Keratinocyte (primary cell): ENCODE results near the gene MAP3K1. TPM values are rescaled to one million over a fixed set of nuclear protein-coding genes. Genes with fewer than 3 reads are reported as not detected.

Source experiments
- DNase-seq: peaks from one replicate; pipeline ENCODE4 v3.0.0-alpha.2; 2011; ENCODE audit warnings: low read depth, missing footprints, low spot score
- FAIRE-seq: peaks from 2 replicates; lab custom pipeline; 2011; peaks lifted over from hg19 to GRCh38; lab: Jason Lieb, UNC
- H2AFZ ChIP-seq: 2 replicates; pipeline ENCODE4 v1.6.0; 2012; ENCODE audit warnings: low read length, control low read depth, inconsistent platforms; ENCODE audit not compliant: control insufficient read depth
- H3K27ac ChIP-seq: 2 replicates; pipeline ENCODE4 v1.5.1; 2011; ENCODE audit warnings: low read length; ENCODE audit not compliant: control insufficient read depth, insufficient read depth
- H3K27me3 ChIP-seq: 3 replicates; pipeline ENCODE4 v1.6.0; 2011; ENCODE audit warnings: low read length; ENCODE audit not compliant: control insufficient read depth, insufficient read depth; ENCODE audit errors: extremely low read depth
- H3K36me3 ChIP-seq, 2 experiments: 2 replicates in 1 of 2; 3 replicates in 1 of 2; pipeline ENCODE4 v1.5.1; 2011; ENCODE audit warnings: low read length in 2 of 2, mild to moderate bottlenecking in 1 of 2; ENCODE audit not compliant: control insufficient read depth in 2 of 2, insufficient read depth in 2 of 2; ENCODE audit errors: extremely low read depth in 1 of 2
- H3K4me1 ChIP-seq: 3 replicates; pipeline ENCODE4 v1.5.1; 2011; ENCODE audit warnings: low read length; ENCODE audit not compliant: control insufficient read depth, insufficient read depth; ENCODE audit errors: extremely low read depth
- H3K4me2 ChIP-seq: 3 replicates; pipeline ENCODE4 v1.6.0; 2011; ENCODE audit warnings: low read depth, low read length; ENCODE audit not compliant: control insufficient read depth, insufficient read depth; ENCODE audit errors: extremely low read depth
- H3K4me3 ChIP-seq, 3 experiments: fragments of 200-600 bp in 1 of 3; sonication (generic) in 1 of 3; 2 replicates in 2 of 3; 3 replicates in 1 of 3; pipeline ENCODE4 v1.5.1; 2011 to 2016; ENCODE audit warnings: low read length in 3 of 3, mild to moderate bottlenecking in 3 of 3, control low read depth in 2 of 3, inconsistent platforms in 1 of 3, low read depth in 1 of 3, mixed read lengths in 1 of 3, mixed run types in 1 of 3, moderate library complexity in 1 of 3; ENCODE audit not compliant: control insufficient read depth in 2 of 3, insufficient read depth in 2 of 3; ENCODE audit errors: extremely low read depth in 1 of 3
- H3K79me2 ChIP-seq: 2 replicates; pipeline ENCODE4 v1.6.0; 2012; ENCODE audit warnings: low read length; ENCODE audit not compliant: control insufficient read depth, insufficient read depth
- H3K9ac ChIP-seq: 3 replicates; pipeline ENCODE4 v1.6.0; 2011; ENCODE audit warnings: low read length; ENCODE audit not compliant: control insufficient read depth, insufficient read depth; ENCODE audit errors: extremely low read depth
- H3K9me1 ChIP-seq: 3 replicates; pipeline ENCODE4 v1.6.0; 2011; ENCODE audit warnings: low read length; ENCODE audit not compliant: control insufficient read depth, insufficient read depth; ENCODE audit errors: extremely low read depth
- H3K9me3 ChIP-seq: 2 replicates; pipeline ENCODE4 v1.5.1; 2012; ENCODE audit warnings: low read depth, low read length; ENCODE audit not compliant: control insufficient read depth
- H4K20me1 ChIP-seq: 3 replicates; pipeline ENCODE4 v1.6.0; 2011; ENCODE audit warnings: low read length; ENCODE audit not compliant: control insufficient read depth, insufficient read depth; ENCODE audit errors: extremely low read depth
- CTCF ChIP-seq, 3 experiments: IDR thresholded peaks in 1 of 3; conservative IDR thresholded peaks in 1 of 3; optimal IDR thresholded peaks in 1 of 3; 2 replicates in 2 of 3; 3 replicates in 1 of 3; pipeline versions ENCODE3 to v1.5.1; 2011; ENCODE audit warnings: low read length in 3 of 3, mild to moderate bottlenecking in 3 of 3, moderate library complexity in 2 of 3, control low read depth in 1 of 3, inconsistent platforms in 1 of 3; ENCODE audit not compliant: insufficient read depth in 2 of 3; ENCODE audit errors: extremely low read depth in 1 of 3
- EZH2 ChIP-seq: IDR thresholded peaks from one replicate; pipeline ENCODE4 v1.6.1; 2012; ENCODE audit warnings: inconsistent platforms, mild to moderate bottlenecking, low read length, moderate library complexity
- dilution Hi-C: fragments of 300-500 bp; cut with MboI; formaldehyde crosslinking; loops from one replicate; pipeline ENCODE4 v1.7.0; 2020; ENCODE audit warnings: low sequenced_read_pairs; ENCODE audit not compliant: extremely low pct_ligation_motif_present
- polyA plus RNA-seq, 5 experiments: library from polyadenylated mRNA; depleted of rRNA in 3 of 5; stranded (reverse) in 3 of 5; stranded (forward) in 1 of 5; unstranded in 1 of 5; fragments of >200 nt; gene quantifications; 1 replicate in 1 of 5; 2 replicates in 3 of 5; 3 replicates in 1 of 5; pipeline versions ENCODE4 v1.2.1 to v1.2.3, GENCODE V29; 2011 to 2012; ENCODE audit warnings: missing spikeins in 2 of 5, low read depth in 1 of 5, low replicate concordance in 1 of 5

The MAP3K1 gene
- polyA plus RNA-seq, 1 donor (not counting 4 experiments of a cell fraction or from before 2014, with no cell fraction given): 8.0 TPM

GRCh38 chr5:56840597-56840996 lies 25.2 kb downstream of the MAP3K1 start:
- TF ChIP-seq EZH2: no peak
- no peak for TF ChIP-seq CTCF (optimal IDR thresholded peaks at IDR 0.05 in 1 of 3, IDR thresholded peaks at IDR 0.05 in 1 of 3, conservative IDR thresholded peaks at IDR 0.05 in 1 of 3; ENCODE audit: extremely low read depth in 1 of 3, insufficient read depth in 2 of 3, low read length in 3 of 3)
- H4K20me1 ChIP-seq: no peaks in the 10 kb centered on the region
- DNase-seq: no peak
- H3K4me3 ChIP-seq: no peak overlapping the region
- no peaks in the 10 kb centered on the region for H3K27me3 ChIP-seq
- H3K9me3 ChIP-seq: no peaks in the 10 kb centered on the region
- H3K79me2 ChIP-seq: peaks cover 77% of the 10 kb centered on the region
- FAIRE-seq: no peak
- dilution Hi-C loops: loop anchor here (10.0 kb wide), 1 partner anchor 566 kb away; no protein-coding TSS in a partner anchor
- H2AFZ ChIP-seq: no peak overlapping the region
- H3K9ac ChIP-seq: no peak overlapping the region
- peaks cover 12% of the 10 kb centered on the region for H3K4me1 ChIP-seq
- no peaks in the 10 kb centered on the region for H3K36me3 ChIP-seq
- H3K27ac ChIP-seq: no peak overlapping the region
- H3K4me2 ChIP-seq: no peak overlapping the region
- no peaks in the 10 kb centered on the region for H3K9me1 ChIP-seq

GRCh38 chr5:56845277-56845676 lies 29.9 kb downstream of the MAP3K1 start:
- H3K79me2 ChIP-seq: peaks cover 80% of the 10 kb centered on the region
- no peaks in the 10 kb centered on the region for H3K4me1 ChIP-seq
- H3K27ac ChIP-seq: no peak overlapping the region
- no peaks in the 10 kb centered on the region for H4K20me1 ChIP-seq
- no peaks in the 10 kb centered on the region for H3K36me3 ChIP-seq
- no peak overlapping the region for H3K4me3 ChIP-seq
- TF ChIP-seq EZH2 (no peak), CTCF (optimal IDR thresholded peaks at IDR 0.05 in 1 of 3, IDR thresholded peaks at IDR 0.05 in 1 of 3, conservative IDR thresholded peaks at IDR 0.05 in 1 of 3; ENCODE audit: extremely low read depth in 1 of 3, insufficient read depth in 2 of 3, low read length in 3 of 3) (no peak)
- H3K4me2 ChIP-seq: no peak overlapping the region
- H3K9me1 ChIP-seq: no peaks in the 10 kb centered on the region
- no peak overlapping the region for H3K9ac ChIP-seq
- FAIRE-seq (no peak), DNase-seq (no peak)
- H2AFZ ChIP-seq: no peak overlapping the region
- dilution Hi-C loops: loop anchor here (10.0 kb wide), 1 partner anchor 570 kb away; no protein-coding TSS in a partner anchor
- no peaks in the 10 kb centered on the region for H3K27me3 ChIP-seq
- no peaks in the 10 kb centered on the region for H3K9me3 ChIP-seq
